Gastroesophageal sphincter (tissue), 4 donors: ENCODE measurements around the gene FOXD4L6. TPM values are rescaled to one million over a fixed set of nuclear protein-coding genes. Genes with fewer than 3 reads are reported as not detected.
"Not testable (repeated sequence)": the region's sequence is repeated elsewhere in the genome, so short reads cannot be mapped to it uniquely, and the experiment has no call there.

ENCODE experiments used
- ATAC-seq: fragments of 150-250 bp; one replicate; pipeline ENCODE4 v1.9.1; 2016; ENCODE audit warnings: mild to moderate bottlenecking, moderate library complexity
- H3K27ac ChIP-seq, 4 donors: fragments of 200-600 bp; sonication (generic) in 3 of 4; 1 replicate in 3 of 4; 2 replicates in 1 of 4; pipeline ENCODE4 v1.5.1; 2016 to 2019
- H3K27me3 ChIP-seq: fragments of 200-600 bp; sonication (generic); one replicate; pipeline ENCODE4 v1.5.1; 2019
- H3K36me3 ChIP-seq, 2 donors: fragments of 200-600 bp; sonication (generic); one replicate each; pipeline ENCODE4 v1.5.1; 2019; ENCODE audit warnings: control low read depth in 1 of 2
- H3K4me1 ChIP-seq, 3 donors: fragments of 200-600 bp; sonication (generic); 1 replicate in 2 of 3; 2 replicates in 1 of 3; pipeline ENCODE4 v1.5.1; 2016 to 2019; ENCODE audit warnings: control low read depth in 2 of 3
- H3K4me3 ChIP-seq, 2 donors: fragments of 200-600 bp; sonication (generic); one replicate each; pipeline ENCODE4 v1.5.1; 2019; ENCODE audit warnings: mild to moderate bottlenecking in 1 of 2, moderate library complexity in 1 of 2
- H3K9me3 ChIP-seq, 3 donors: fragments of 200-600 bp; sonication (generic); one replicate each; pipeline ENCODE4 v1.5.1; 2017 to 2019; ENCODE audit warnings: control low read depth in 2 of 3
- WGBS, 2 donors: methylation state at CpG; one replicate each; pipeline ENCODE4 v1.1.5; 2018; ENCODE audit warnings: low coverage in 1 of 2; 5-methylcytosine and 5-hydroxymethylcytosine counted together
- total RNA-seq, 4 donors: library from RNA; depleted of rRNA; stranded (reverse); fragments of >200 nt; gene quantifications; one replicate each; pipeline ENCODE4 v1.1.0, GENCODE V29; 2016

FOXD4L6 gene
- total RNA-seq: not detected

DNA sequence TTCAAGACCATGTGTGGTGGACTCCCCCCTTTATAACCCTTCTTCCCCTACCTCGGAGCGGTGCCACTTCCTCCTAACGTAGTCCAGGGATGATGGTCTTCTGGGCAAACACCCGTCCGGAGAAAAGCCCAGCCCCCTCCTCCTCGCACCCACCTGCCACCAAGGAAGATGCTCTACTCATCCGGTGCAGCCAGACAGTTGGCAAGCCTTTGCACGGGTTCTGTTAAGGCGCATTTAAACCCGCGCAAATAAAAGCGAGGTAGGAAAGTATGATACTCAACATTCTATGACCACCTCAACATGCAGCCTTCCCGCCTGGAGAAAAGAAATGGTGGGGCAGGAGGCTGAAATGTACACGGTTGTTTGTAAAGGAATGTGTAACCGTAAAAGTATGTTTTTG is at the start of gene FOXD4L6:
Gene FOXD4L6, minus strand, starts transcription at position 101 of the 400 bp plus-strand sequence. CDS start 298 bp downstream, outside the sequence.
- H3K4me3 ChIP-seq, ATAC-seq, H3K36me3 ChIP-seq, H3K27me3 ChIP-seq, H3K4me1 ChIP-seq, H3K9me3 ChIP-seq, H3K27ac ChIP-seq: not testable (repeated sequence)
- no CpG with 5 or more reads among the region's 15 CpGs for WGBS, 2 donors

DNA sequence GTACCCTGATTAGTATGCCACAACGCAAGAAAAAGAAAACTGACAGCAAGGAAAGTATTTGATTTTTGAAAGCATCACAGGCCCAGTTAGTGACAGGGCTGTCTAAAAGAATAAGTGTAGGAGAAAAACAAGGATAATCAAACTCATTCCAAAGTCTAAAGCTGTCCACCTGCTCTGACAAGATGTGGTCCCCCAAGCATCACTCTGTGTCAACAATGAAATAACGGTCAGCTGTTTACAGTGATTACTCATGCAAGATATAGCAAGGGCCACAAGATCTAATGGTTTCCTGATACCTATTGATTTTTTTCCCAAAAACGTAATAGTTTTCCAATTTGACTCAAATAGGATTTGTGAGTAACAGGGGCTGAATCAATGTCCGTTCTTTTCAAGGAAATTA is 46.5 kb upstream of the FOXD4L6 start:
- not testable (repeated sequence) for H3K9me3 ChIP-seq, H3K4me1 ChIP-seq, H3K27ac ChIP-seq, H3K4me3 ChIP-seq, H3K27me3 ChIP-seq, H3K36me3 ChIP-seq, ATAC-seq
- WGBS, 2 donors: 80% methylated on average over 2 of the region's 4 CpGs; no CpG with 5 or more reads in 1 of the 2 donors

DNA sequence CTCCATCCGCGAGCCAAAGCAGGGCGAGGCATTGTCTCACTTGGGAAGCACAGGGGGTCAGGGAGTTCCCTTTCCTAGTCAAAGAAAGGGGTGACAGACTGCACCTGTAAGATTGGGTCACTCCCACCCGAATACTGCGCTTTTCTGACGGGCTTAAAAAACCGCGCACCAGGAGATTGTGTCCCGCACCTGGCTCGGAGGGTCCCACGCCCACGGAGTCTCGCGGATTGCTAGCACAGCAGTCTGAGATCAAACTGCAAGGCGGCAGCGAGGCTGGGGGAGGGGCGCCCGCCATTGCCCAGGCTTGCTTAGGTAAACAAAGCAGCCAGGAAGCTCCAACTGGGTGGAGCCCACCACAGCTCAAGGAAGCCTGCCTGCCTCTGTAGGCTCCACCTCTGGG is 21.6 kb upstream of the FOXD4L6 start:
- H3K4me3 ChIP-seq, H3K9me3 ChIP-seq, ATAC-seq, H3K27me3 ChIP-seq, H3K36me3 ChIP-seq, H3K27ac ChIP-seq, H3K4me1 ChIP-seq: not testable (repeated sequence)
- WGBS, 2 donors: no CpG with 5 or more reads among the region's 18 CpGs

DNA sequence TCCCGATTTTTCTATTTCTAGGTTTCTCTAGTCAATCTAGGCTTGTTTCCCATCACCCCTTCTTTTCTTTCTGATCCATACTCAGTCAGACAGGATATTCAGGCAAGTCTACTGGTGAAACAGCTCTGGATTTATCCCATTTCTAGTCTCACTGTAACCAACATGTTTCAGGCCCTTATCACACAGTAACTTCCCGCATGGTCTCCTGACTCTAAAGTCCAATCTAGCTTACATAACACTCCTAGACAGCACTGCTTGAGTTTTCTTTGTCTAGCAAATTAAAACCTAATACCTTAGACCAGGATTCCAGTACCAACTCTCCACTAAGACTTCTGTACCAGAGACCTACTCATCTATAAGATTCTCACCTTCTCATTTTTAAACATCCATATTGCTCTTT is 13.4 kb upstream of the FOXD4L6 start:
- not testable (repeated sequence) for H3K9me3 ChIP-seq, H3K36me3 ChIP-seq, H3K4me3 ChIP-seq, ATAC-seq, H3K27me3 ChIP-seq, H3K4me1 ChIP-seq, H3K27ac ChIP-seq
- no CpG with 5 or more reads among the region's 2 CpGs for WGBS, 2 donors

DNA sequence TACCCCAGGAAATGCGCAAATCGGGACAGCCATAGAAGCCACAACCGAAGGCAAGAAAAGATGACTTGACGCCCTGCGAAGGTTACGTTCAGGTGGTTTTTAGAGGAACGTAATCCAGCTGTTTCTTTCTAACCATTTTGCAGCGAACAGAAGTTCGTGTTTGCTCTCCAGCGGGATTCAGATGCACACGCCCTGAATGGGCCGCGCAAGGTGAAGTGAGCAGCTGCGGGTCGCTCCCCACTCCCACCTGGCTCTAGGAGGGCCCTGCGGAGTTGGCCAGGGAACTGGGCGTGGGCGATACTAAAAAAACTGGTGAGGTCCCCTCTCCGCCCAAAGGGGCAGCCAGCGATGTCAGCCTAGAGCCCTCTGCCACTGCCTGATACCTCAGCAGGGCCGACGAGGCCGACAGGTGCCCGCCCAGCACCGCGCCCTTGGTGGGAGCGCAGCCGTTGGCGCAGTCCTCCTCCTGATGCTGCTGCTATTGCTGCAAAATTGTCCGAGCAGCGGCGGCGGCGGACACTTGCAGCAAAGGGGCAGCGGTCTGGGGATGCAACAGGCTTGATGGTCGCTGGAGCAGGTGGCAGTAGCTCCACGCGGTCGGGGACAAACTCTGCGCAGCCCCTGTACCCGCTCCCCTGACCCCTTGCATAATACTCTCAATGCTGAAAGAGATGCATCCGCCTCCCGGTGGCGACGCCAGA is 1.6 kb downstream of the FOXD4L6 start:
- not testable (repeated sequence) for H3K9me3 ChIP-seq, ATAC-seq, H3K4me3 ChIP-seq, H3K36me3 ChIP-seq, H3K27ac ChIP-seq, H3K4me1 ChIP-seq
- no CpG with 5 or more reads among the region's 45 CpGs for WGBS, 2 donors
- H3K27me3 ChIP-seq: peaks cover 13% of the 10 kb centered on the region

DNA sequence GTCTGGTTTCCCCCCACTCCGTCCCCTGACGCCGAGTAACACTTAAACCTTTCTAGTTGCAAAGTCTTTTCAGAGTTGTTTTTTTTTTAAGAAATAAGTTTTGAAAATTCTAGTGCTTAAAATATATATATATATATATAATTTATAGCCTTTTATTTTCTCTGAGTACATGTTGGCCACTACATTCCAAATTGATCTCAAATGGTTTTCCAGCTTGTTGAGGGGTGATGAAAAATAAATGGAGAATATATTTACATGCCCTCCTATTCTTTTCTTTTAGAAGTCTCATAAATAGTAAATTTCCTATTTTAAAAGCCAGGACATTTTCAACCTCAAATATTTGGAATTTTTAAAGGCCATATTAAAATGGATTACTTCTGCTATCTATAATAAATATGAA is 2.5 kb downstream of the FOXD4L6 start:
- H3K36me3 ChIP-seq, H3K4me3 ChIP-seq, H3K27ac ChIP-seq, H3K9me3 ChIP-seq, H3K4me1 ChIP-seq, ATAC-seq: not testable (repeated sequence)
- WGBS, 2 donors: no CpG with 5 or more reads among the region's 3 CpGs
- peaks cover 13% of the 10 kb centered on the region for H3K27me3 ChIP-seq

DNA sequence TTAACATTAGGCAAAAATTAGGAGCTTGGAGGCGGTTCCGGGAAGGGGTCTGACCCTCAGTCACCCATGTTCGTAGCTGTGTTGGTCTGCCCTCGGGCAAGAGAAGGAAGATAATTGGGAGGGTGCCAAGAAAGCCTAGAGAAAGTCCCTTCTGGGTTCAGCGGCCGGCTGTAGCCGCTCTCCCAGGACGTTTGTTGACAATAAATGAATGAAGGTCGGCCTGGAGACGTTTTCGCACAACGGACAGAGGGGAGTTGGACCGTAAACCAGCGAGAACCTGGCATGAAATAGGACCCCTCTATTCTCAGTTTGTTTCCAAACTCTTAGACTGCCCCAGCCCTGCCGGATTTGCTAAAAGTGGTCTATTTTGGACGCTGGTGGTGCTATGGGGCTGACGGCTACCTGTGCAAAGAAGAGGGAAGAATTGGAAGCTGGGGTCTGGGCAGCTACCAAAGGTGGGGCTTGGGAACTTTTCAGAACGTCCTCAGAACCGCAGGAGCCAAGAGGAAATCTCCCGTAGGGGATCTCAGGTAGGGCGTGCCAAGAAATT is 3.3 kb downstream of the FOXD4L6 start:
- not testable (repeated sequence) for H3K27ac ChIP-seq, H3K36me3 ChIP-seq, H3K4me1 ChIP-seq, ATAC-seq, H3K4me3 ChIP-seq, H3K9me3 ChIP-seq
- H3K27me3 ChIP-seq: peaks cover 14% of the 10 kb centered on the region
- no CpG with 5 or more reads among the region's 21 CpGs for WGBS, 2 donors

DNA sequence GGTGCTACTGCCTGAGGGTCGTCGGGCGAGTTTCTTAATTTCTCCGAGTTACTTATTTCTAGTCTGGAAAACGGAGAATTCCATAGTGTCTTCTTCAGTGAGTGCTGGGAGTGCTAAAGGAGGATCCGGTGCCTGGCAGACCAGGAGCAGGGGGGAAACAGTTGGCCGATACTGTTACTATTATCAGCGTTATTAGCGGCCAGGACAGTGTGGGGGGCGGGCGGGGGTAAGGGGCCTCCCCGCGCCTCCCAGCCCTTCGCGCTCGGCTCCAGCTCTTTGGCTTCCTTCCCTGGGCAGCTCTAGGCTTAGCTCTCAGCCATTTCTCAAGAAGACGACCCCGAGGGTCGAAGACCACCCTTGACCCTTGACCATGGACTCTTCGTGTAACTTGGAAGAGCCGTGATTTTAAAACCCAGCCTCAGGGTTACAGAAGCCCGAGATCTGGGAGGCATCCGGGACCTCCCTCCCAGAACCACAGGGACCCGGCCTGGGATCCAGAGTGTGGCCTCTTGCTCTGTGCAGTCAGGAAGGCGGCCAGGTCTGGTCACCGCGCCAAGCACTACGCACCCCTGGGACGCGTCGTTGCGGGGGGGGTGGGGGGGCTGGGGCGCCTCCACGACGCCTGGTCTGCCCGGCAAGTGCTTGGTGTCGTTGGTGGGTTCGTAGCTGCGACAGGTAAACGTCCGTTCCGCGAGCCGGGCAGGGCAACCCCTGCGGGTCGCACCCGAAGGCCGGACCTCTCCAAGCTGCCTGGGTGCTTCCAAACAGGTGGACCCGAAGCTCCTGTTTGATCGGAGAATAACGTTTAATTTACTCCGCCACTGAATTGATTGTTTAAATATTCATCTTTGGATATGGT is 4.0 kb downstream of the FOXD4L6 start:
- no CpG with 5 or more reads among the region's 52 CpGs for WGBS, 2 donors
- H3K9me3 ChIP-seq, H3K27ac ChIP-seq, H3K36me3 ChIP-seq, H3K4me3 ChIP-seq, H3K4me1 ChIP-seq: not testable (repeated sequence)
- peak; percentile 61 for ATAC-seq
- peaks cover 15% of the 10 kb centered on the region for H3K27me3 ChIP-seq

DNA sequence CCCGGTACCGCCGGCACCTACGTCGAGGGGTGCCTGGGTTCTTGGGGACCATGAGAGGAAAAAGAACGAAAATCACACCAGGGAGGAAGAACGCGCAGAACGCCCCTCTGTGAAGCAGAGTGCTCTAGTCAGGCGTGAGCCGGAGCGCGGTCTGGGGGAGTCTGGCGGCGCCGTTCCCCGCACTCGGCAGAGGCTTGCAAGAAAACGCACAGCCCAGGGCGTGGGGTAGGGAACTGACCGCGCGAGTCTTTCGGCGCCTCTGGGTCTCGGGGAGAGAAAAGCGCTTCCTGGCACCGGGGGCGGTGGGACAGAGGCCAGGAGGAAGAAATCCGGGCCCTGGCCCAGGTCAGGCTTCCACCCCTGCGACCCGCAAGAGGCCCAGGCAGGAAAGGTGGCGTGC is 4.7 kb downstream of the FOXD4L6 start:
- not testable (repeated sequence) for H3K27ac ChIP-seq, H3K4me1 ChIP-seq, H3K9me3 ChIP-seq, H3K36me3 ChIP-seq, H3K4me3 ChIP-seq
- peak; percentile 37 for ATAC-seq
- H3K27me3 ChIP-seq: peaks cover 20% of the 10 kb centered on the region
- no CpG with 5 or more reads among the region's 33 CpGs for WGBS, 2 donors

DNA sequence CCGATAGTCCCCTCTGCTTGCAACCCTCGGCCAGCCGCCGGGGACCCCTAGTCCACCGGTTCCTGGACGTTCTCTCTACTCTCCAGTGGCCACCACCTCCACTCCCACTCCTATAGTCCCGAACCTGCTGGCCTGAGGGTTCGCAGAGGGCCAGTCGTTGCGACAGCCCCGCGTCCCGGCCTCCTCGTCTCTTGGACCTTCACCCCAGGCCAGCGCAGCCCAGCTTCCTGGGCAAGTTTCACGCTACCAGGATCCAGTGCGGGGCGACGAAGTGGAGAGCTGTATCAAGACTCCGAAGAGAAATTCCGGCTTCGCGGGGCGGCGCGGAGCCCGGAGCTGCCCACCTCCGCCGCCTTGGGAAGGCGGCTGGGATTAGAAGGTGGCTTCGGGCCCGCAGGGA is 5.1 kb downstream of the FOXD4L6 start:
- no CpG with 5 or more reads among the region's 32 CpGs for WGBS, 2 donors
- not testable (repeated sequence) for H3K4me3 ChIP-seq, ATAC-seq, H3K9me3 ChIP-seq, H3K36me3 ChIP-seq, H3K4me1 ChIP-seq, H3K27ac ChIP-seq
- H3K27me3 ChIP-seq: peaks cover 20% of the 10 kb centered on the region

DNA sequence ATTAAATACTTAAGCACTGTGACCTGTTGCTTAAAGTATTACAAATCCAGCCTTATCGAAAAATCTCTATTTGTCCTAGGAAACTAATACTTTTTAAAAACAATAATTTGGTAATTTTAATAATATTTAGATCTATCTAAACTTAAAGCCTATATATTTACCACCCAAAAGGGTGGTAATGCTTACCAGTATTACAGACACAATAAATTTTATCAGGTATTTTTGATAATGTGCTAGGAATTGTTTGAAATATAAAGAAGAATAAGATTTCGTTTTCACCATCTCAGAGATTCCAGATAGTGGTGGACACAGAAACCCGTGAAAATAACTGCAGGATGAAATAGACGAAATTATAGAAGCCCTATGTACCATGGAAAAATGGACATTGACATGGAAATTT is 7.8 kb downstream of the FOXD4L6 start:
- H3K27ac ChIP-seq, H3K36me3 ChIP-seq, ATAC-seq, H3K4me1 ChIP-seq, H3K9me3 ChIP-seq, H3K4me3 ChIP-seq: not testable (repeated sequence)
- H3K27me3 ChIP-seq: peaks cover 21% of the 10 kb centered on the region
- WGBS, 2 donors: 71% methylated on average over 2 of the region's 4 CpGs; no CpG with 5 or more reads in 1 of the 2 donors

DNA sequence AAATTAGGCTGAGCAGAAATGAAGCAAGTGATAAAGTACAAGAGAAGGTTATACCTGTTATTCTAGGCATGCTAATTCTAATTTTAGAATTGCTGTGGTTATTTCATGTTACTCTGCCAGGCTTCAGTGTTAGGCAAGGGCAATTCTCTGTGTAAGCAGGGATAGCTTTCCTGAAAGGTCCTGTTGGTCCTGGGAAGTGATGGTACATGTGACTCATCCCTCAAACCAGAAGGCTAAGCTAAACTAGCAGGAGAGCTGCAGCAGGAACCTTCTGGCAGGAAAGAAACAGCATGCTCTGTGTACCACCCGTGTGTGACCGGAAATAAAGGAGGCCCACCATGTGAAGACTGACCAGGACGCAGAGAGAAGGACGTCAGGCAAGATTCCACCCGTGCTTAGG is 8.8 kb downstream of the FOXD4L6 start:
- ATAC-seq, H3K4me3 ChIP-seq, H3K36me3 ChIP-seq, H3K27ac ChIP-seq, H3K9me3 ChIP-seq, H3K4me1 ChIP-seq: not testable (repeated sequence)
- H3K27me3 ChIP-seq: peaks cover 19% of the 10 kb centered on the region
- WGBS, 2 donors: no CpG with 5 or more reads among the region's 5 CpGs

DNA sequence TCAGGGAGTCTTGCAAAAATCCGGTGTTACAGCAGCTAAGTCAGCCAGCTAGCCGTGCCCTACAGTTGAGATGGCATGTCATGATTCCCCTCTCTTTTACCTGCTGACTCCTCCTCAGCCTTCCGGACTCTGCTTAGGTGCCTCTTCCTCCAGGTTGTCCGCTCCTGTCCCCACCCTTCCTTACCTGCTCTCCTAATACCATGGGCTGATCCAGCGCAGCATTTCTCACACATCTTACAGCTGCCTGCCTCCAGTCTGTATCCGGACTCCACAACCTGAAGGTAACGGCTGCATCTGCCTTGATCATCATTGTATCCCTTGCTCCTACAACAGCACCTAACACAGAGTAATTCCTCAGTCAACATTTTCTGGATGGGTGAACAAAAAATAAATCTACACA is 9.2 kb downstream of the FOXD4L6 start:
- not testable (repeated sequence) for H3K4me1 ChIP-seq, H3K36me3 ChIP-seq, H3K4me3 ChIP-seq, H3K27ac ChIP-seq, H3K9me3 ChIP-seq
- H3K27me3 ChIP-seq: peaks cover 18% of the 10 kb centered on the region
- peak; percentile 47 for ATAC-seq
- WGBS, 2 donors: 37 to 38% methylated on average over 7 of the region's 7 CpGs
